K562 (cell line): ENCODE results near the gene POU2F3. TPM values are rescaled to one million over a fixed set of nuclear protein-coding genes. Genes with fewer than 3 reads are reported as not detected.

ENCODE experiments used
- CBFA2T3 ChIP-seq: fragments of 450-650 bp; IDR thresholded peaks from 2 replicates; pipeline ENCODE4 v1.6.1; 2017
- CEBPB ChIP-seq: fragments of 450-650 bp; IDR thresholded peaks from 2 replicates; pipeline ENCODE4 v1.6.1; 2016; ENCODE audit warnings: missing genetic modification characterization, missing compliant biosample characterization
- COPS2 ChIP-seq: fragments of 450-650 bp; conservative IDR thresholded peaks from 2 replicates; pipeline ENCODE4 v1.6.1; 2016; ENCODE audit warnings: mild to moderate bottlenecking, moderate library complexity
- ELF1 ChIP-seq: fragments of 200-800 bp; sonication (Bioruptor generic); IDR thresholded peaks from 2 replicates; pipeline ENCODE4 v1.6.1; 2016; ENCODE audit warnings: missing genetic modification characterization, missing compliant biosample characterization
- FOXA3 ChIP-seq, 2 experiments: fragments of 450-650 bp in 1 of 2; sonication (generic) in 1 of 2; formaldehyde crosslinking; IDR thresholded peaks in 1 of 2; conservative IDR thresholded peaks in 1 of 2; 2 replicates each; pipeline versions ENCODE4 v1.4.0 to v1.8.0; 2020 to 2022; ENCODE audit warnings: mild to moderate bottlenecking in 2 of 2, missing genetic modification reagents in 1 of 2
- NFE2 ChIP-seq: IDR thresholded peaks from 2 replicates; pipeline ENCODE4 v1.6.1; 2014; ENCODE audit warnings: antibody characterized with exemption, low read depth
- NR2C2 ChIP-seq, 2 experiments: fragments of 200-800 bp in 1 of 2; sonication (Bioruptor generic) in 1 of 2; sonication (generic) in 1 of 2; formaldehyde crosslinking in 1 of 2; IDR thresholded peaks; 2 replicates each; pipeline versions ENCODE4 v1.6.1 to v1.8.0; 2016 to 2022; ENCODE audit warnings: mild to moderate bottlenecking in 1 of 2, missing compliant biosample characterization in 1 of 2, missing genetic modification characterization in 1 of 2, missing genetic modification reagents in 1 of 2
- RAD21 ChIP-seq, 2 experiments: fragments of 250-450 bp in 1 of 2; fragments of 450-650 bp in 1 of 2; sonication (Bioruptor Pico) in 1 of 2; formaldehyde crosslinking in 1 of 2; IDR thresholded peaks in 1 of 2; conservative IDR thresholded peaks in 1 of 2; 2 replicates each; pipeline versions ENCODE4 v1.4.0 to v1.8.0; 2020 to 2022; ENCODE audit warnings: mild to moderate bottlenecking in 2 of 2, moderate library complexity in 1 of 2
- RCOR1 ChIP-seq, 2 experiments: IDR thresholded peaks; 2 replicates each; pipeline ENCODE4 v1.6.1; 2012; ENCODE audit warnings: low read depth in 2 of 2, low read length in 2 of 2, borderline replicate concordance in 1 of 2, improper control_type of control experiment in 1 of 2
- SMARCE1 ChIP-seq: fragments of 450-650 bp; IDR thresholded peaks from 2 replicates; pipeline ENCODE4 v1.7.1; 2016; ENCODE audit warnings: mild to moderate bottlenecking
- SOX6 ChIP-seq: fragments of 450-650 bp; IDR thresholded peaks from 2 replicates; pipeline ENCODE4 v1.6.1; 2014; ENCODE audit warnings: mild to moderate bottlenecking
- TAL1 ChIP-seq: fragments of 450-650 bp; IDR thresholded peaks from 2 replicates; pipeline ENCODE4 v1.6.1; 2016; ENCODE audit warnings: mild to moderate bottlenecking
- TEAD1 ChIP-seq, 2 experiments: fragments of 450-650 bp in 1 of 2; sonication (generic) in 1 of 2; formaldehyde crosslinking; IDR thresholded peaks; 2 replicates each; pipeline versions ENCODE4 v1.4.0 to v1.8.0; 2020 to 2022; ENCODE audit warnings: mild to moderate bottlenecking in 2 of 2, missing genetic modification reagents in 1 of 2
- ZNF232 ChIP-seq: sonication (generic); formaldehyde crosslinking; IDR thresholded peaks from 2 replicates; pipeline ENCODE4 v1.8.0; 2022; ENCODE audit warnings: mild to moderate bottlenecking, missing genetic modification reagents
- ZNF3 ChIP-seq: fragments of 250-450 bp; sonication (Bioruptor Pico); IDR thresholded peaks from 2 replicates; pipeline ENCODE4 v1.5.0; 2021; ENCODE audit warnings: mild to moderate bottlenecking, moderate library complexity
- ZNF583 ChIP-seq: fragments of 250-450 bp; sonication (Bioruptor Pico); IDR thresholded peaks from 2 replicates; pipeline ENCODE4 v1.4.0; 2020
- ZNF586 ChIP-seq: fragments of 450-650 bp; formaldehyde crosslinking; conservative IDR thresholded peaks from 2 replicates; pipeline ENCODE4 v1.4.0; 2020; ENCODE audit warnings: mild to moderate bottlenecking, moderate library complexity
- ZNF766 ChIP-seq: fragments of 200-800 bp; sonication (Bioruptor generic); conservative IDR thresholded peaks from 2 replicates; pipeline ENCODE4 v1.6.1; 2016; ENCODE audit warnings: missing genetic modification characterization, missing compliant biosample characterization
- polyA plus RNA-seq, 8 experiments: library from polyadenylated mRNA; depleted of rRNA in 4 of 8; stranded (reverse) in 5 of 8; unstranded in 3 of 8; fragments of >200 nt; fragmentation: Nextera tagmentation in 2 of 8; fragmentation: Illumina TruSeq in 1 of 8; extraction: Ambion mirVana in 2 of 8; extraction: Trizol in 1 of 8; gene quantifications; 2 replicates each; pipeline versions ENCODE4 v1.2.1 to v1.2.3, GENCODE V29; 2011 to 2014; ENCODE audit warnings: inconsistent platforms in 1 of 8, missing spikeins in 1 of 8
- total RNA-seq, 7 experiments: library from RNA; depleted of rRNA in 6 of 7; stranded (reverse); fragments of >200 nt in 6 of 7; fragmentation: Illumina TruSeq in 2 of 7; extraction: Trizol in 2 of 7; gene quantifications; 2 replicates each; pipeline versions ENCODE4 v1.2.1 to v1.2.3, GENCODE V29; 2011 to 2021; ENCODE audit warnings: low replicate concordance in 1 of 7
- TF ChIP-seq, protein P1 (sequence below), 2 experiments: fragments of 450-650 bp in 1 of 2; sonication (generic) in 1 of 2; formaldehyde crosslinking in 1 of 2; IDR thresholded peaks; 2 replicates each; pipeline versions ENCODE4 v1.7.1 to v1.9.0; 2016 to 2022; ENCODE audit warnings: inconsistent platforms in 1 of 2, mild to moderate bottlenecking in 1 of 2, missing genetic modification reagents in 1 of 2

Gene POU2F3
- total and polyA plus RNA-seq, 9 of the 15 experiments (the other 6 are each of a cell fraction or from before 2014, with no cell fraction given): not detected

DNA sequence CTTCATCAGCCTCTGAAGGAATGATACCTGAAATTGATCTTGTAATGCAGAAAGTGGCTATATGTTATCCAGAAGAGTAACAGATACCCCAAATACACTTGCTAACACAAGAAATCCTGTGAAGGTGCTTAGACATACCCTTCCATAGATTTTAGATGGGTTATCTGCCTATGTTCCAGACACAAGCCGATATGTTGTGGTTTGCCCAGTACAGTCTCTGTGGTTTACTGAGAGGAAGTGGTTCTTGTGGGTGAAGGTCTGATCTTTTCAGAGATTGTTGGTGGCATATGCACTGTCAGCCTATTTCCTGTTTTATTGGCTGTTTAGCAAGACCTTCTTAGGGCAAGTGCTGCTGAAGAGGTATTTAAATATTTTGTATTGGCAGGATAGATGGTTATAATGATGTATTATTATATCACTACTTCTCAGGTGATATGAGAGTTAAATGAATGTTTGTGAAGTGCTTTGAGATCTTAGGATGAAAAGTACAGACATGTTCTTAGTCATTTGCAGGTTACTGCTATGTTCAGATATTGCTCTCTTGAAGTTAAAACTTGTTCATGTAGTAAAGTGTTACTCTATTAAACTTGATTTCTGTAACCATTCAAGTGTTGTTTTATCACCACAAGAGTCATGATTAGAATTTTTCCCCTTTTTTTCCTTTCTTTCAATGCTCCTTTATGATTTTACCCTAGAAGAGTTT, 104.5 kb downstream of the POU2F3 start (continued):
- TF ChIP-seq, protein P1, sequence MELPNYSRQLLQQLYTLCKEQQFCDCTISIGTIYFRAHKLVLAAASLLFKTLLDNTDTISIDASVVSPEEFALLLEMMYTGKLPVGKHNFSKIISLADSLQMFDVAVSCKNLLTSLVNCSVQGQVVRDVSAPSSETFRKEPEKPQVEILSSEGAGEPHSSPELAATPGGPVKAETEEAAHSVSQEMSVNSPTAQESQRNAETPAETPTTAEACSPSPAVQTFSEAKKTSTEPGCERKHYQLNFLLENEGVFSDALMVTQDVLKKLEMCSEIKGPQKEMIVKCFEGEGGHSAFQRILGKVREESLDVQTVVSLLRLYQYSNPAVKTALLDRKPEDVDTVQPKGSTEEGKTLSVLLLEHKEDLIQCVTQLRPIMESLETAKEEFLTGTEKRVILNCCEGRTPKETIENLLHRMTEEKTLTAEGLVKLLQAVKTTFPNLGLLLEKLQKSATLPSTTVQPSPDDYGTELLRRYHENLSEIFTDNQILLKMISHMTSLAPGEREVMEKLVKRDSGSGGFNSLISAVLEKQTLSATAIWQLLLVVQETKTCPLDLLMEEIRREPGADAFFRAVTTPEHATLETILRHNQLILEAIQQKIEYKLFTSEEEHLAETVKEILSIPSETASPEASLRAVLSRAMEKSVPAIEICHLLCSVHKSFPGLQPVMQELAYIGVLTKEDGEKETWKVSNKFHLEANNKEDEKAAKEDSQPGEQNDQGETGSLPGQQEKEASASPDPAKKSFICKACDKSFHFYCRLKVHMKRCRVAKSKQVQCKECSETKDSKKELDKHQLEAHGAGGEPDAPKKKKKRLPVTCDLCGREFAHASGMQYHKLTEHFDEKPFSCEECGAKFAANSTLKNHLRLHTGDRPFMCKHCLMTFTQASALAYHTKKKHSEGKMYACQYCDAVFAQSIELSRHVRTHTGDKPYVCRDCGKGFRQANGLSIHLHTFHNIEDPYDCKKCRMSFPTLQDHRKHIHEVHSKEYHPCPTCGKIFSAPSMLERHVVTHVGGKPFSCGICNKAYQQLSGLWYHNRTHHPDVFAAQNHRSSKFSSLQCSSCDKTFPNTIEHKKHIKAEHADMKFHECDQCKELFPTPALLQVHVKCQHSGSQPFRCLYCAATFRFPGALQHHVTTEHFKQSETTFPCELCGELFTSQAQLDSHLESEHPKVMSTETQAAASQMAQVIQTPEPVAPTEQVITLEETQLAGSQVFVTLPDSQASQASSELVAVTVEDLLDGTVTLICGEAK (IDR thresholded peaks at IDR 0.05): peak; percentile 50; the same call in 1 of the 2 replicates
- TF ChIP-seq, protein P1 (CRISPR knock-in tag; IDR thresholded peaks at IDR 0.05): no peak
- peak; percentile 59; the same call in 1 of the 2 replicates for TF ChIP-seq ELF1 (tag)
- TF ChIP-seq NFE2: peak; percentile 57; the same call in 1 of the 2 replicates
- peak; percentile 50; the same call in 1 of the 2 replicates for TF ChIP-seq CEBPB (tag)
- 0 out of 4 replicates have a peak, but pooled peaks of 1 of the 2 experiments have one; percentile 2 for TF ChIP-seq FOXA3 (CRISPR knock-in tag; conservative IDR thresholded peaks at IDR 0.05 in 1 of 2, IDR thresholded peaks at IDR 0.05 in 1 of 2)
- TF ChIP-seq COPS2: no peak
- TF ChIP-seq RAD21 (CRISPR knock-in tag; conservative IDR thresholded peaks at IDR 0.05 in 1 of 2, IDR thresholded peaks at IDR 0.05 in 1 of 2): no peak
- TF ChIP-seq ZNF3 (CRISPR knock-in tag): no peak
- peak; percentile 46 for TF ChIP-seq TAL1
- no peak for TF ChIP-seq ZNF232 (CRISPR knock-in tag)
- TF ChIP-seq SMARCE1: peak; percentile 91; the same call in 1 of the 2 replicates
- TF ChIP-seq CBFA2T3: peak; percentile 71
- TF ChIP-seq RCOR1 (IDR thresholded peaks at IDR 0.05; ENCODE audit: borderline replicate concordance in 1 of 2, low read depth in 2 of 2, low read length in 2 of 2): peak in 1 of 2 experiments; percentile 98; a peak in 2 of 4 replicates
- TF ChIP-seq ZNF766 (CRISPR knock-in tag): peak; percentile 65; the same call in 1 of the 2 replicates
- no peak for TF ChIP-seq ZNF586 (CRISPR knock-in tag)
- TF ChIP-seq ZNF583 (CRISPR knock-in tag): no peak
- TF ChIP-seq TEAD1 (CRISPR knock-in tag; IDR thresholded peaks at IDR 0.05): peak in 1 of 2 experiments; percentile 75; a peak in 2 of 4 replicates
- no peak for TF ChIP-seq NR2C2 (CRISPR knock-in tag; IDR thresholded peaks at IDR 0.05)
- peak; percentile 37; the same call in 1 of the 2 replicates for TF ChIP-seq NR2C2 (tag; IDR thresholded peaks at IDR 0.05)
- peak; percentile 80 for TF ChIP-seq SOX6
